Stimulated activated CD4-positive, alpha-beta T cell treated with anti-CD3 and anti-CD28 coated beads, Interleukin-1b, Interleukin-23, amount 100 ng/mL, for 1 hour (primary cell): ENCODE measurements around the gene ZNF431.
"Not testable (repeated sequence)": the region's sequence is repeated elsewhere in the genome, so short reads cannot be mapped to it uniquely, and the experiment has no call there.

Source experiments
- DNase-seq, 2 donors: peaks; one replicate each; pipeline ENCODE4 v3.0.0-alpha.2; 2020; ENCODE audit warnings: low read depth in 2 of 2

Gene ZNF431

GRCh38 chr19:21147540-21147939, 5.7 kb downstream of the ZNF431 start:
- no peak for DNase-seq

GRCh38 chr19:21148681-21149080, 6.8 kb downstream of the ZNF431 start:
- DNase-seq = no peak

- DNase-seq = no peak
Observed at GRCh38 chr19:21149877-21150276, 8.0 kb downstream of the ZNF431 start.

GRCh38 chr19:21151460-21151859, 9.6 kb downstream of the ZNF431 start:
- no peak for DNase-seq

GRCh38 chr19:21158523-21159135, 16.8 kb downstream of the ZNF431 start:
- no peak for DNase-seq

- no peak for DNase-seq
Observed at GRCh38 chr19:21164541-21164940, 22.7 kb downstream of the ZNF431 start.

GRCh38 chr19:21166436-21166835, 24.6 kb downstream of the ZNF431 start:
- DNase-seq = no peak

GRCh38 chr19:21197590-21198295, 55.9 kb downstream of the ZNF431 start:
- DNase-seq = no peak

GRCh38 chr19:21202865-21203494, 61.1 kb downstream of the ZNF431 start:
- DNase-seq = no peak

GRCh38 chr19:21210037-21210621, 68.3 kb downstream of the ZNF431 start:
- DNase-seq = no peak

GRCh38 chr19:21221693-21222092, 79.9 kb downstream of the ZNF431 start:
- DNase-seq = no peak

- DNase-seq = not testable (repeated sequence)
Observed at GRCh38 chr19:21229938-21230337, 88.1 kb downstream of the ZNF431 start.

- DNase-seq = no peak
Observed at GRCh38 chr19:21233691-21234090, 91.9 kb downstream of the ZNF431 start.

GRCh38 chr19:21236751-21237150, 94.9 kb downstream of the ZNF431 start:
- DNase-seq = not testable (repeated sequence)

- DNase-seq = no peak
Observed at GRCh38 chr19:21238670-21239069, 96.8 kb downstream of the ZNF431 start.
